ENCODE data around the gene CACNA1A.

Gene CACNA1A

DNA sequence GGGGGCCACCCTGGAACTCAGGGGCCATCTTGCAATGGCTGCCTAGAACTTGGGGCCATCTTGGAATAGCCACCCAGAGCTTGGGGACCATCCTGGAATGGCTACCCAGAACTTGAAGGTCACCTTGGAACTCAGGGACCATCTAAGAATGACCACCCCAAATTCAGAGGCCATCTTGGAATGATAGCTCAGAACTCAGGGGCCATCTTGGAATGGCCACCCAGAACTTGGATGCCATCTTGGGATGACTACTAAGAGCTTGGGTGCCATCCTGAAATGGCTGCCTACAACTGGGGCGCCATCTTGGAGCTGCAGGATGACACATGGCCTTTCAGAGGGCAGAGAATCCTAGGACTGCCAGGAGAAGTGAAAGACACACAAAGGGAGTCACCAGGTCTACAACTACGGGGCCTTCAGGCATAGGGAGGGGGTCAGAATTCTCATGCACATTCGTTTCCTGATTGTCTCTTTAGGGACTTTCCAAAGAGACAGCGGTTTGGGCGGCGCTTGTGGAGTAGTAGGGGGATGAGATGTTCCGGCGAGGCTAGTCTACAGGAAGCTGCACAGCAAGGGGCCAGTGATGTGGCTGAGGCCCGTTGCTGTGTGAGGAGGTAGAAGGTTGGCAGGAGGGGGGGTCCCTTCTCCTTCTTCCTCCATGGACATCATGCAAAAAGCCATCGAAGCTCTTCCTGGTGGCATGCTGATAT is 231.1 kb downstream of the CACNA1A start:
- DNase-seq, result no peak
- Histone ChIP-seq H2BK12ac (ENCODE audit: low read length) (no peak overlapping the region), H3K79me1 (ENCODE audit: low read length) (no peaks in the 10 kb centered on the region), H4K91ac (ENCODE audit: low read depth, low read length) (no peak overlapping the region), H3K9me3 (ENCODE audit: insufficient read depth, low read depth, low read length) (peaks cover 8% of the 10 kb centered on the region), H3K18ac (ENCODE audit: low read length) (no peak overlapping the region), H3K4me2 (ENCODE audit: low read length) (no peak overlapping the region), H3K27me3 (ENCODE audit: insufficient read depth, low read length) (no peaks in the 10 kb centered on the region), H3K36me3 (ENCODE audit: control insufficient read depth in 1 of 2, insufficient read depth in 2 of 2, low read length in 2 of 2) (no peaks in the 10 kb centered on the region), H2AFZ (ENCODE audit: insufficient read depth, low read length, poor library complexity) (no peak overlapping the region), H3K79me2 (ENCODE audit: control insufficient read depth, insufficient read depth, low read length, poor library complexity) (no peaks in the 10 kb centered on the region), H2BK5ac (ENCODE audit: low read depth, low read length, poor library complexity) (no peak overlapping the region), H4K8ac (ENCODE audit: low read depth, low read length) (no peak overlapping the region), H3K14ac (ENCODE audit: low read length) (no peak overlapping the region), H3K4me1 (ENCODE audit: control insufficient read depth in 1 of 2, insufficient read depth in 2 of 2, low read length in 2 of 2) (no peaks in the 10 kb centered on the region), H3K9ac (ENCODE audit: low read length) (no peak overlapping the region), H2AK5ac (ENCODE audit: low read length) (no peak overlapping the region), H2BK120ac (ENCODE audit: insufficient read depth, low read length, poor library complexity) (no peak overlapping the region), H3K23ac (ENCODE audit: low read length) (no peak overlapping the region), H3K27ac (ENCODE audit: low read depth, low read length) (no peak overlapping the region), H3K4ac (ENCODE audit: low read depth, low read length) (no peak overlapping the region), H3K4me3 (ENCODE audit: low read depth, low read length) (no peak overlapping the region), H4K12ac (ENCODE audit: low read depth, low read length) (no peak overlapping the region)
- no CpG with 5 or more reads among the region's 10 CpGs for WGBS (ENCODE audit: extremely low coverage, insufficient coverage, insufficient read length)

DNA sequence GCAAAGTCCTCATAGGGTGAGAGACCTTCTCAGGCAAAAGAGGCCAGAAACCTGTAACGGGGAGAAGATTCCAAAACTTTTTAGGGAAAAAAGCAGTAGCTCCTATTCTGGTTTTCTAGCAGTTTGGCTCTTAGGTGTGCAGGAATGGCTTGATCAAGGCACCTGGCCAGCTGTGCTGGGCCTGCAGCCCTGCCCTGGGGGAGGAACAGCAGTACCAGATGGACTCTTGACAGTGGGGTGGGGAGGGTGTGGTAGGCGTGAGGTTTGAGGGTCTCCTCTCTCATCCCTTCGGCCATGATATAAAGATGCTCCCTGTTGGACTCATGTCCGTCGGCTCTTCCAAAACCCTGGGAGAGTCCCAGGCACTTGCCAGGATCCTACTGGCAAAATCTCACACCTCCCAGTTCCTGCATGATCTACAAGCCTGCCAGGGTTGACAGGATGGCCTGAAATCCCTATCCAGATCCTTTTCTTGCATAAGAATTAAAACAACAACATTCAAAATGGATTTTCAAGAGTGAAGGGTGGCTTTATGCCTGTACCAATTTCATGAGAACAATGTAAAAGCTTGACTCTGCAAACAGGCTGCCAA is 235.7 kb downstream of the CACNA1A start:
- Histone ChIP-seq H3K14ac (ENCODE audit: low read length) (no peak overlapping the region), H3K4ac (ENCODE audit: low read depth, low read length) (no peak overlapping the region), H2BK12ac (ENCODE audit: low read length) (no peak overlapping the region), H2BK5ac (ENCODE audit: low read depth, low read length, poor library complexity) (no peak overlapping the region), H3K36me3 (ENCODE audit: control insufficient read depth in 1 of 2, insufficient read depth in 2 of 2, low read length in 2 of 2) (no peaks in the 10 kb centered on the region), H2AK5ac (ENCODE audit: low read length) (no peak overlapping the region), H3K4me1 (ENCODE audit: control insufficient read depth in 1 of 2, insufficient read depth in 2 of 2, low read length in 2 of 2) (no peaks in the 10 kb centered on the region), H3K18ac (ENCODE audit: low read length) (no peak overlapping the region), H3K4me3 (ENCODE audit: low read depth, low read length) (no peak overlapping the region), H3K4me2 (ENCODE audit: low read length) (no peak overlapping the region), H4K12ac (ENCODE audit: low read depth, low read length) (no peak overlapping the region), H3K27me3 (ENCODE audit: insufficient read depth, low read length) (no peaks in the 10 kb centered on the region), H3K23ac (ENCODE audit: low read length) (no peak overlapping the region), H3K9ac (ENCODE audit: low read length) (no peak overlapping the region), H3K79me1 (ENCODE audit: low read length) (no peaks in the 10 kb centered on the region), H4K8ac (ENCODE audit: low read depth, low read length) (no peak overlapping the region), H4K91ac (ENCODE audit: low read depth, low read length) (no peak overlapping the region), H2BK120ac (ENCODE audit: insufficient read depth, low read length, poor library complexity) (no peak overlapping the region), H3K27ac (ENCODE audit: low read depth, low read length) (no peak overlapping the region), H3K79me2 (ENCODE audit: control insufficient read depth, insufficient read depth, low read length, poor library complexity) (no peaks in the 10 kb centered on the region), H3K9me3 (ENCODE audit: insufficient read depth, low read depth, low read length) (peaks cover 8% of the 10 kb centered on the region), H2AFZ (ENCODE audit: insufficient read depth, low read length, poor library complexity) (no peak overlapping the region)
- DNase-seq, result no peak
- no CpG with 5 or more reads among the region's 5 CpGs for WGBS (ENCODE audit: extremely low coverage, insufficient coverage, insufficient read length)

GRCh38 chr19:13269348-13269747 is 236.9 kb downstream of the CACNA1A start:
- Histone ChIP-seq H3K4me3 (ENCODE audit: low read depth, low read length) (no peak overlapping the region), H3K9ac (ENCODE audit: low read length) (no peak overlapping the region), H2AFZ (ENCODE audit: insufficient read depth, low read length, poor library complexity) (no peak overlapping the region), H3K14ac (ENCODE audit: low read length) (no peak overlapping the region), H3K36me3 (ENCODE audit: control insufficient read depth in 1 of 2, insufficient read depth in 2 of 2, low read length in 2 of 2) (no peaks in the 10 kb centered on the region), H3K79me1 (ENCODE audit: low read length) (no peaks in the 10 kb centered on the region), H3K9me3 (ENCODE audit: insufficient read depth, low read depth, low read length) (peaks cover 8% of the 10 kb centered on the region), H2BK12ac (ENCODE audit: low read length) (no peak overlapping the region), H3K79me2 (ENCODE audit: control insufficient read depth, insufficient read depth, low read length, poor library complexity) (no peaks in the 10 kb centered on the region), H4K12ac (ENCODE audit: low read depth, low read length) (no peak overlapping the region), H3K4me1 (ENCODE audit: control insufficient read depth in 1 of 2, insufficient read depth in 2 of 2, low read length in 2 of 2) (no peaks in the 10 kb centered on the region), H3K4me2 (ENCODE audit: low read length) (no peak overlapping the region), H4K8ac (ENCODE audit: low read depth, low read length) (no peak overlapping the region), H3K4ac (ENCODE audit: low read depth, low read length) (no peak overlapping the region), H2BK5ac (ENCODE audit: low read depth, low read length, poor library complexity) (no peak overlapping the region), H3K27me3 (ENCODE audit: insufficient read depth, low read length) (no peaks in the 10 kb centered on the region), H4K91ac (ENCODE audit: low read depth, low read length) (no peak overlapping the region), H3K18ac (ENCODE audit: low read length) (no peak overlapping the region), H3K27ac (ENCODE audit: low read depth, low read length) (no peak overlapping the region), H3K23ac (ENCODE audit: low read length) (no peak overlapping the region), H2BK120ac (ENCODE audit: insufficient read depth, low read length, poor library complexity) (no peak overlapping the region), H2AK5ac (ENCODE audit: low read length) (no peak overlapping the region)
- DNase-seq, result no peak
- WGBS (ENCODE audit: extremely low coverage, insufficient coverage, insufficient read length), result no CpG with 5 or more reads among the region's 10 CpGs

DNA sequence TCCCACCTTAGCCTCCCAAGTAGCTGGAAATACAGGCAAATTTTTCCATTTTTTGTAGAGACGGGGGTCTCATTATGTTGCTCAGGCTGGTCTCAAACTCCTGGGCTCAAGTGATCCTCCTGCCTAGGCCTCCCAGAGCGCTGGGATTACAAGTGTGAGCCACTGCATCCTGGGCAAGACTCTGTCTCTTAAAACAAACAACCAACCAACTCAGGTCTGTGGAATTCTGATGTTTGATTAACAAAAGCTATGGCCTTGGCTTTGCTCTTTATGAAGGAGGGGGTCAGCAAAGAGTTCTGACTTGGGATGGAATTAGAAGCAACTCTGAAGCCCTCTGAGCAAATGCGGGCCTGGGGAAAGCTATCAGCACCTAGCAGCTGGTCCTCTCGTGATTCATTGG is 238.4 kb downstream of the CACNA1A start:
- Histone ChIP-seq H3K4me2 (ENCODE audit: low read length) (no peak overlapping the region), H3K79me2 (ENCODE audit: control insufficient read depth, insufficient read depth, low read length, poor library complexity) (no peaks in the 10 kb centered on the region), H2AK5ac (ENCODE audit: low read length) (no peak overlapping the region), H3K9me3 (ENCODE audit: insufficient read depth, low read depth, low read length) (peaks cover 8% of the 10 kb centered on the region), H3K27ac (ENCODE audit: low read depth, low read length) (no peak overlapping the region), H3K4ac (ENCODE audit: low read depth, low read length) (no peak overlapping the region), H3K36me3 (ENCODE audit: control insufficient read depth in 1 of 2, insufficient read depth in 2 of 2, low read length in 2 of 2) (no peaks in the 10 kb centered on the region), H3K79me1 (ENCODE audit: low read length) (no peaks in the 10 kb centered on the region), H2BK5ac (ENCODE audit: low read depth, low read length, poor library complexity) (no peak overlapping the region), H3K23ac (ENCODE audit: low read length) (no peak overlapping the region), H4K91ac (ENCODE audit: low read depth, low read length) (no peak overlapping the region), H3K14ac (ENCODE audit: low read length) (no peak overlapping the region), H2BK120ac (ENCODE audit: insufficient read depth, low read length, poor library complexity) (no peak overlapping the region), H3K9ac (ENCODE audit: low read length) (no peak overlapping the region), H3K18ac (ENCODE audit: low read length) (no peak overlapping the region), H3K4me3 (ENCODE audit: low read depth, low read length) (no peak overlapping the region), H3K27me3 (ENCODE audit: insufficient read depth, low read length) (no peaks in the 10 kb centered on the region), H4K12ac (ENCODE audit: low read depth, low read length) (no peak overlapping the region), H2AFZ (ENCODE audit: insufficient read depth, low read length, poor library complexity) (no peak overlapping the region), H2BK12ac (ENCODE audit: low read length) (no peak overlapping the region), H4K8ac (ENCODE audit: low read depth, low read length) (no peak overlapping the region), H3K4me1 (ENCODE audit: control insufficient read depth in 1 of 2, insufficient read depth in 2 of 2, low read length in 2 of 2) (no peaks in the 10 kb centered on the region)
- DNase-seq, result no peak
- no CpG with 5 or more reads among the region's 4 CpGs for WGBS (ENCODE audit: extremely low coverage, insufficient coverage, insufficient read length)

Measured in trophoblast cell (in vitro differentiated cells and primary cell).